K562 (cell line): ENCODE measurements around the gene DNMT3A. TPM values are rescaled to one million over a fixed set of nuclear protein-coding genes. Genes with fewer than 3 reads are reported as not detected.

Experiments
- ATAC-seq: fragments of 200-7000 bp; cut with Tn5 transposase; 3 replicates; pipeline ENCODE4 v1.9.1; 2020; ENCODE audit warnings: moderate library complexity
- BruUV-seq: library from RNA; stranded (reverse); fragments of 400-500 nt; replicated peaks from 2 replicates; lab custom pipeline; 2021; lab: Mats Ljungman, UMichigan
- CTCF ChIA-PET: fragments of 300-600 bp; formaldehyde crosslinking; extraction: SDS; loops from one replicate; lab custom pipeline; 2021; ENCODE audit warnings: low intra/inter-chr PET ratio; lab: Yijun Ruan, JAX
- POLR2A ChIA-PET: fragments of 300-600, 350-650 bp; sonication (Branson Sonifier 250); formaldehyde crosslinking; extraction: SDS; loops from one replicate; lab custom pipeline; 2021; ENCODE audit warnings: antibody characterized with exemption, inconsistent platforms; lab: Yijun Ruan, JAX
- DNase-seq, 4 experiments: peaks; one replicate each; pipeline versions ENCODE4 v3.0.0 to v3.0.0-alpha.2; 2011 to 2018; ENCODE audit warnings: low spot score in 3 of 4, mixed read lengths in 3 of 4; ENCODE audit errors: extremely low read depth in 1 of 4
- FAIRE-seq: peaks from 2 replicates; lab custom pipeline; 2011; peaks lifted over from hg19 to GRCh38; lab: Jason Lieb, UNC
- H2AFZ ChIP-seq: 2 replicates; pipeline ENCODE4 v1.6.0; 2011; ENCODE audit warnings: low read depth, low read length, control low read depth, inconsistent platforms
- H3K27ac ChIP-seq: fragments of 200-600 bp; 3 replicates; pipeline ENCODE4 v1.8.0; 2011; ENCODE audit warnings: low read depth, mild to moderate bottlenecking, control low read depth, inconsistent platforms, low read length, moderate library complexity, mixed read lengths; ENCODE audit errors: extremely low read depth
- H3K27me3 ChIP-seq, 2 experiments: fragments of 300-600 bp in 1 of 2; 2 replicates in 1 of 2; 3 replicates in 1 of 2; pipeline versions ENCODE4 v1.6.0 to v1.8.0; 2011; ENCODE audit warnings: inconsistent platforms in 2 of 2, low read length in 2 of 2, mild to moderate bottlenecking in 1 of 2, mixed read lengths in 1 of 2, moderate library complexity in 1 of 2; ENCODE audit not compliant: control insufficient read depth in 2 of 2, insufficient read depth in 2 of 2
- H3K36me3 ChIP-seq: fragments of 300-600 bp; 3 replicates; pipeline ENCODE4 v1.8.0; 2011; ENCODE audit warnings: mild to moderate bottlenecking, low read length, inconsistent platforms; ENCODE audit not compliant: control insufficient read depth, insufficient read depth
- H3K4me1 ChIP-seq, 2 experiments: fragments of 200-600 bp in 1 of 2; replicated peaks in 1 of 2; 2 replicates in 1 of 2; 3 replicates in 1 of 2; pipeline versions ENCODE4 v1.5.1 to v1.8.0; 2011; ENCODE audit warnings: inconsistent platforms in 2 of 2, low read length in 2 of 2, mild to moderate bottlenecking in 1 of 2, mixed read lengths in 1 of 2, moderate library complexity in 1 of 2; ENCODE audit not compliant: control insufficient read depth in 2 of 2, insufficient read depth in 2 of 2
- H3K4me2 ChIP-seq: 2 replicates; pipeline ENCODE4 v1.6.1; 2011; ENCODE audit warnings: low read length, control low read depth, inconsistent platforms, mixed read lengths; ENCODE audit not compliant: insufficient read depth
- H3K4me3 ChIP-seq: fragments of 200-600 bp; sonication (generic), shearing (Covaris generic); 2 replicates; pipeline ENCODE4 v1.5.1; 2016; ENCODE audit warnings: control low read depth, inconsistent platforms
- H3K79me2 ChIP-seq: fragments of 200-600 bp; 3 replicates; pipeline ENCODE4 v1.8.0; 2011; ENCODE audit warnings: low read length, inconsistent platforms; ENCODE audit not compliant: control insufficient read depth, insufficient read depth
- H3K9ac ChIP-seq, 2 experiments: 2 replicates each; pipeline versions ENCODE4 v1.6.0 to v1.6.1; 2011; ENCODE audit warnings: low read depth in 2 of 2, low read length in 2 of 2, control low read depth in 1 of 2, inconsistent platforms in 1 of 2, mild to moderate bottlenecking in 1 of 2, mixed read lengths in 1 of 2; ENCODE audit not compliant: insufficient read depth in 1 of 2
- H3K9me1 ChIP-seq: one replicate; pipeline ENCODE4 v1.6.0; 2011; ENCODE audit warnings: inconsistent platforms, mild to moderate bottlenecking, low read length, moderate library complexity; ENCODE audit not compliant: control insufficient read depth, insufficient read depth
- H3K9me3 ChIP-seq: replicated peaks from 2 replicates; pipeline ENCODE4 v1.5.1; 2011; ENCODE audit warnings: low read depth, low read length, inconsistent platforms; ENCODE audit not compliant: control insufficient read depth, insufficient read depth
- H4K20me1 ChIP-seq: replicated peaks from 2 replicates; pipeline ENCODE4 v1.6.1; 2011; ENCODE audit warnings: low read length, inconsistent platforms, mixed read lengths; ENCODE audit not compliant: control insufficient read depth, insufficient read depth
- GTF2E2 ChIP-seq: fragments of 200-800 bp; sonication (Bioruptor generic); IDR thresholded peaks from 2 replicates; pipeline ENCODE4 v1.6.1; 2016; ENCODE audit warnings: missing genetic modification characterization, missing compliant biosample characterization
- JUN ChIP-seq, 2 experiments: sonication (generic) in 1 of 2; formaldehyde crosslinking in 1 of 2; IDR thresholded peaks; 2 replicates each; pipeline versions ENCODE4 v1.6.1 to v1.8.0; 2012 to 2022; ENCODE audit warnings: borderline replicate concordance in 2 of 2, mild to moderate bottlenecking in 2 of 2, improper control_type of control experiment in 1 of 2, low read depth in 1 of 2, low read length in 1 of 2, missing genetic modification reagents in 1 of 2
- KDM5B ChIP-seq: fragments of 200-600 bp; sonication (generic); IDR thresholded peaks from 2 replicates; pipeline ENCODE4 v1.6.1; 2012; ENCODE audit warnings: low read depth, mild to moderate bottlenecking, moderate library complexity, low read length, control low read depth, inconsistent platforms; ENCODE audit not compliant: insufficient replicate concordance
- LARP7 ChIP-seq: fragments of 450-650 bp; IDR thresholded peaks from 2 replicates; pipeline ENCODE4 v1.6.1; 2016
- MTF1 ChIP-seq: fragments of 250-450 bp; sonication (Bioruptor Pico); IDR thresholded peaks from 2 replicates; pipeline ENCODE4 v1.9.0; 2021; ENCODE audit warnings: moderate library complexity, mild to moderate bottlenecking, inconsistent platforms, borderline replicate concordance
- NCOA6 ChIP-seq: fragments of 450-650 bp; IDR thresholded peaks from 2 replicates; pipeline ENCODE4 v1.6.1; 2017; ENCODE audit warnings: mild to moderate bottlenecking
- RBBP5 ChIP-seq: fragments of 200-600 bp; sonication (generic); IDR thresholded peaks from 2 replicates; pipeline ENCODE4 v1.6.1; 2012; ENCODE audit warnings: borderline replicate concordance, mild to moderate bottlenecking, low read length, control low read depth, inconsistent platforms; ENCODE audit not compliant: insufficient read depth, poor library complexity, severe bottlenecking
- RUNX1 ChIP-seq: sonication (generic); IDR thresholded peaks from 2 replicates; pipeline ENCODE4 v1.6.1; 2016; ENCODE audit warnings: antibody characterized with exemption, low read depth
- SPI1 ChIP-seq: IDR thresholded peaks from 2 replicates; pipeline ENCODE4 v1.6.1; 2011; ENCODE audit warnings: low read depth, low read length, control low read depth, borderline replicate concordance
- ZFP36 ChIP-seq: fragments of 150-350 bp; IDR thresholded peaks from 2 replicates; pipeline ENCODE4 v1.6.1; 2018; ENCODE audit warnings: low read length, low read depth; ENCODE audit not compliant: partially characterized antibody
- ZNF280A ChIP-seq: fragments of 450-650 bp; IDR thresholded peaks from 2 replicates; pipeline ENCODE4 v1.6.1; 2018; ENCODE audit warnings: mild to moderate bottlenecking, low read depth; ENCODE audit not compliant: partially characterized antibody
- ZNF75A ChIP-seq: fragments of 450-650 bp; formaldehyde crosslinking; IDR thresholded peaks from 2 replicates; pipeline ENCODE4 v1.4.0; 2020; ENCODE audit warnings: mild to moderate bottlenecking
- WGBS: fragments of 100-300 bp; shearing (Covaris generic); methylation state at CpG from one replicate; pipeline ENCODE4 v1.1.6; 2016; ENCODE audit warnings: low coverage, mixed read lengths; ENCODE audit not compliant: insufficient coverage; ENCODE audit errors: missing lambda C conversion rate; 5-methylcytosine and 5-hydroxymethylcytosine counted together
- in situ Hi-C: fragments of 300-500 bp; cut with MboI; formaldehyde crosslinking; loops from 4 replicates; pipeline ENCODE4 v1.15.0; 2018; ENCODE audit warnings: inconsistent platforms, mixed read lengths
- intact Hi-C: fragments of 100-400 bp; cut with micrococcal nuclease; formaldehyde crosslinking; loops from 2 replicates; pipeline ENCODE4 v1.14.2; 2022
- polyA plus RNA-seq, 8 experiments: library from polyadenylated mRNA; depleted of rRNA in 4 of 8; stranded (reverse) in 5 of 8; unstranded in 3 of 8; fragments of >200 nt; fragmentation: Nextera tagmentation in 2 of 8; fragmentation: Illumina TruSeq in 1 of 8; extraction: Ambion mirVana in 2 of 8; extraction: Trizol in 1 of 8; gene quantifications; 2 replicates each; pipeline versions ENCODE4 v1.2.1 to v1.2.3, GENCODE V29; 2011 to 2014; ENCODE audit warnings: inconsistent platforms in 1 of 8, missing spikeins in 1 of 8
- total RNA-seq, 7 experiments: library from RNA; depleted of rRNA in 6 of 7; stranded (reverse); fragments of >200 nt in 6 of 7; fragmentation: Illumina TruSeq in 2 of 7; extraction: Trizol in 2 of 7; gene quantifications; 2 replicates each; pipeline versions ENCODE4 v1.2.1 to v1.2.3, GENCODE V29; 2011 to 2021; ENCODE audit warnings: low replicate concordance in 1 of 7
- TF ChIP-seq, protein P1 (sequence below): sonication (generic); formaldehyde crosslinking; IDR thresholded peaks from 2 replicates; pipeline ENCODE4 v1.8.1; 2022; ENCODE audit warnings: missing genetic modification reagents
- TF ChIP-seq, protein P2 (sequence below): fragments of 250-450 bp; sonication (Bioruptor Pico); IDR thresholded peaks from 2 replicates; pipeline ENCODE4 v1.4.0; 2020; ENCODE audit warnings: mild to moderate bottlenecking

The DNMT3A gene
- total and polyA plus RNA-seq, 9 of the 15 experiments (the other 6 are each of a cell fraction or from before 2014, with no cell fraction given) = 3.0 to 16.0 (median 6.1) TPM

DNA sequence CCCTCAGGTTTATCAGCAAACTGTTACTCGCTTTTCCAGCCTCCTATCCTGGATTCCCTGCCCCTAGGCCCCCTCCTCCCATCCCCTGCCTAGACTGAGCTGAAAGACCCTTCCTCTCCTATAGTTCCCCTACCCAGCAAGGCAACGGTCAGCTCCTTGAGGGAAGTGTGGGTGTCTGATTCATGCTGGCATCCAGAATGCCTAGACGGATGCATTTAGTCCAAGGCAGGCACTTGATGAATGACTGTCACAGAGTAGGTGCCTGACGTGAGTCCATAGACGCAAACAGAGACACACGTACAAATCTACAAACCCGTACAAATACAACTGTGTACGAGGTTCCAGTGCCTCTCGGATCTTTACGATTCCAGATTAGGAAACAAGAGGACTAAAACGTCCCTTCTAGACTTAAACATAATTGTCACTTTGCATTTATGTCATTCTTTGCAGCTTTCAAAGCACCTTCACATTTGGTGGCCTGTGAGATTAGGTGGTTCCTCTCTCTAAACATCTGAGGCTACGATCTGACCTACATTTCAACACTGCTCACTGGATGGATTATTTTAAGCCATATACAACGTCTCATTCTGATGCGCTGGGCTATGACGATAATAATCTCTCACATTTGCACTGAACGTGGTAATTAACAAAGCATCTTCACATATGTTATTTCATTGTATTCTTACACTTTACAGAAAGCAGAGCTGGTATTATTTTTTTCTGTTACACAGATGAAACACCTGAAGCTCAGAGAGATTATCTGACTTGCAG lies 36.7 kb downstream of the DNMT3A start:
- DNase-seq = no peak
- no peaks in the 10 kb centered on the region for H3K79me2 ChIP-seq
- H3K9me1 ChIP-seq = no peaks in the 10 kb centered on the region
- no TSS peak for BruUV-seq
- no peaks in the 10 kb centered on the region for H3K36me3 ChIP-seq
- H3K4me2 ChIP-seq = no peak overlapping the region
- peaks cover 19 to 72% of the 10 kb centered on the region in 2 experiments for H3K27me3 ChIP-seq
- peaks cover 0 to 4% of the 10 kb centered on the region in 2 experiments; a peak in 2 of 5 replicates for H3K4me1 ChIP-seq
- H3K9ac ChIP-seq = no peak overlapping the region
- no peaks in the 10 kb centered on the region for H3K9me3 ChIP-seq
- intact Hi-C loops = loop anchor here (5.0 to 10.0 kb wide), 2 partner anchors 217 to 360 kb away; no protein-coding TSS in a partner anchor
- POLR2A ChIA-PET = interaction anchor here (0.6 to 0.7 kb wide), 3 partner anchors 10 to 509 kb away, joined by 3 read pairs; no protein-coding TSS in a partner anchor
- H3K4me3 ChIP-seq = no peak overlapping the region
- no peak overlapping the region for H3K27ac ChIP-seq
- H2AFZ ChIP-seq = no peak overlapping the region
- CTCF ChIA-PET = no interaction called here
- ATAC-seq = no peak
- peaks cover 12% of the 10 kb centered on the region for H4K20me1 ChIP-seq
- TF ChIP-seq KDM5B (no peak), MTF1 (CRISPR knock-in tag) (no peak), LARP7 (no peak), RUNX1 (no peak), SPI1 (no peak), ZFP36 (no peak), ZNF280A (no peak), RBBP5 (no peak), ZNF75A (CRISPR knock-in tag) (no peak), GTF2E2 (tag) (no peak), NCOA6 (no peak), JUN (IDR thresholded peaks at IDR 0.05; ENCODE audit: borderline replicate concordance, low read depth, low read length) (no peak), JUN (CRISPR knock-in tag; IDR thresholded peaks at IDR 0.05; ENCODE audit: borderline replicate concordance) (no peak)
- TF ChIP-seq, protein P1, sequence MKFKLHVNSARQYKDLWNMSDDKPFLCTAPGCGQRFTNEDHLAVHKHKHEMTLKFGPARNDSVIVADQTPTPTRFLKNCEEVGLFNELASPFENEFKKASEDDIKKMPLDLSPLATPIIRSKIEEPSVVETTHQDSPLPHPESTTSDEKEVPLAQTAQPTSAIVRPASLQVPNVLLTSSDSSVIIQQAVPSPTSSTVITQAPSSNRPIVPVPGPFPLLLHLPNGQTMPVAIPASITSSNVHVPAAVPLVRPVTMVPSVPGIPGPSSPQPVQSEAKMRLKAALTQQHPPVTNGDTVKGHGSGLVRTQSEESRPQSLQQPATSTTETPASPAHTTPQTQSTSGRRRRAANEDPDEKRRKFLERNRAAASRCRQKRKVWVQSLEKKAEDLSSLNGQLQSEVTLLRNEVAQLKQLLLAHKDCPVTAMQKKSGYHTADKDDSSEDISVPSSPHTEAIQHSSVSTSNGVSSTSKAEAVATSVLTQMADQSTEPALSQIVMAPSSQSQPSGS (CRISPR knock-in tag) = no peak
- TF ChIP-seq, protein P2, sequence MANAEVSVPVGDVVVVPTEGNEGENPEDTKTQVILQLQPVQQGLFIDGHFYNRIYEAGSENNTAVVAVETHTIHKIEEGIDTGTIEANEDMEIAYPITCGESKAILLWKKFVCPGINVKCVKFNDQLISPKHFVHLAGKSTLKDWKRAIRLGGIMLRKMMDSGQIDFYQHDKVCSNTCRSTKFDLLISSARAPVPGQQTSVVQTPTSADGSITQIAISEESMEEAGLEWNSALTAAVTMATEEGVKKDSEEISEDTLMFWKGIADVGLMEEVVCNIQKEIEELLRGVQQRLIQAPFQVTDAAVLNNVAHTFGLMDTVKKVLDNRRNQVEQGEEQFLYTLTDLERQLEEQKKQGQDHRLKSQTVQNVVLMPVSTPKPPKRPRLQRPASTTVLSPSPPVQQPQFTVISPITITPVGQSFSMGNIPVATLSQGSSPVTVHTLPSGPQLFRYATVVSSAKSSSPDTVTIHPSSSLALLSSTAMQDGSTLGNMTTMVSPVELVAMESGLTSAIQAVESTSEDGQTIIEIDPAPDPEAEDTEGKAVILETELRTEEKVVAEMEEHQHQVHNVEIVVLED (CRISPR knock-in tag) = no peak
- TF ChIP-seq, all 486 proteins: peak for 0
- in situ Hi-C loops = no loop called here
- WGBS = 5% methylated on average over 16 of the region's 16 CpGs
- FAIRE-seq = no peak
